ENCODE results near the gene DCLK1. TPM values are rescaled to one million over a fixed set of nuclear protein-coding genes. Genes with fewer than 3 reads are reported as not detected.

The DCLK1 gene
- total and polyA plus RNA-seq, 10 donors, result 2.0 to 22.1 (median 11.7) TPM

- 83 to 97% (median 95%) methylated on average over 4 of the region's 4 CpGs for WGBS, 5 donors
These were observed 295.2 kb downstream of the DCLK1 start for GRCh38 chr13:35835989-35836388.

DNA sequence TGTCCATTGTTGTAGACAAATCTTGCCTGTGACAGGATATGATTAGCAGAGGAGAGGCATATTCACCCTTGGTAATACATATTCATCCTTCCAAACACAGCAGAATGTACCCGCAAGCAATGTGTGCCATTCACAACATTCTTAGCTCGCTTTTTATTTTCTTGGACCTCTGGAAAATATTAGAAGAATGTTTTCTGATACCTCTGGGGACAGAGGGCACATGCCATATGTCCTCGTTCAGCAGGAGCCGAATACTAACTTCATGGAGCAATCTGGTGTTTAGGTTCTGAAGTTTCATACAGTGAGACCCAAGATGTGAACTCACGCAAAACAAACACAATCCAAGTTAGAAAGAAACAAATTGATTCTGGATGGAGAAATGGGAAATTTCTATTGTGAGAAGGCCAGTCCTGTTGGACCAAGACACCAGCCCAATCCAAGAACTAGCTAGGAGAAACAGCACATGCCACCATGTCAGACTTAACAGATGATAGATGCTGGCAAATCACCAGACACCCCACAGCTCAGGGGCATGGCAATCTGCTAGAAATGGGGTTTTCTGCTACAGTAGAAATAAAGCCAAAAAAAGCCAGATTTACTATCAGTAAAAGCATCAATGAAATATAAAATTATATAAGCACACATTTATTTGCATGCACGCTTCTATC is 297.4 kb downstream of the DCLK1 start:
- intact Hi-C loops (cut with DNase I; ENCODE audit: low total_unique reads), result no loop called here
- Histone ChIP-seq H3K36me3 (peaks cover 0 to 4% (median 0%) of the 10 kb centered on the region in 6 donors), H3K27me3 (replicated peaks in 1 of 7) (no peaks in the 10 kb centered on the region), H3K4me1 (no peaks in the 10 kb centered on the region), H3K27ac (no peak overlapping the region), H3K9me3 (no peaks in the 10 kb centered on the region), H3K4me3 (no peak overlapping the region)
- no peak for DNase-seq
- WGBS, 5 donors, result 84 to 94% (median 87%) methylated on average over 6 of the region's 6 CpGs
- TF ChIP-seq, protein P1, sequence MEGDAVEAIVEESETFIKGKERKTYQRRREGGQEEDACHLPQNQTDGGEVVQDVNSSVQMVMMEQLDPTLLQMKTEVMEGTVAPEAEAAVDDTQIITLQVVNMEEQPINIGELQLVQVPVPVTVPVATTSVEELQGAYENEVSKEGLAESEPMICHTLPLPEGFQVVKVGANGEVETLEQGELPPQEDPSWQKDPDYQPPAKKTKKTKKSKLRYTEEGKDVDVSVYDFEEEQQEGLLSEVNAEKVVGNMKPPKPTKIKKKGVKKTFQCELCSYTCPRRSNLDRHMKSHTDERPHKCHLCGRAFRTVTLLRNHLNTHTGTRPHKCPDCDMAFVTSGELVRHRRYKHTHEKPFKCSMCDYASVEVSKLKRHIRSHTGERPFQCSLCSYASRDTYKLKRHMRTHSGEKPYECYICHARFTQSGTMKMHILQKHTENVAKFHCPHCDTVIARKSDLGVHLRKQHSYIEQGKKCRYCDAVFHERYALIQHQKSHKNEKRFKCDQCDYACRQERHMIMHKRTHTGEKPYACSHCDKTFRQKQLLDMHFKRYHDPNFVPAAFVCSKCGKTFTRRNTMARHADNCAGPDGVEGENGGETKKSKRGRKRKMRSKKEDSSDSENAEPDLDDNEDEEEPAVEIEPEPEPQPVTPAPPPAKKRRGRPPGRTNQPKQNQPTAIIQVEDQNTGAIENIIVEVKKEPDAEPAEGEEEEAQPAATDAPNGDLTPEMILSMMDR (IDR thresholded peaks at IDR 0.05 in 8 of 11, conservative IDR thresholded peaks at IDR 0.05 in 3 of 11), result no peak
- TF ChIP-seq POLR2AphosphoS5 (IDR thresholded peaks at IDR 0.05) (no peak), POLR2A (IDR thresholded peaks at IDR 0.05) (no peak)

More at GRCh38 chr13:35835989-35836388, 295.2 kb downstream of the DCLK1 start:
- Histone ChIP-seq H3K36me3 (peaks cover 0 to 4% (median 0%) of the 10 kb centered on the region in 6 donors), H3K4me3 (no peak overlapping the region), H3K9me3 (no peaks in the 10 kb centered on the region), H3K27me3 (replicated peaks in 1 of 7) (no peaks in the 10 kb centered on the region), H3K27ac (no peak overlapping the region), H3K4me1 (no peaks in the 10 kb centered on the region)
- intact Hi-C loops (cut with DNase I; ENCODE audit: low total_unique reads), result no loop called here
- no peak for DNase-seq
- TF ChIP-seq, protein P1 (IDR thresholded peaks at IDR 0.05 in 8 of 11, conservative IDR thresholded peaks at IDR 0.05 in 3 of 11), result no peak
- no peak for TF ChIP-seq POLR2A (IDR thresholded peaks at IDR 0.05)
- TF ChIP-seq POLR2AphosphoS5 (IDR thresholded peaks at IDR 0.05), result no peak

- no peak overlapping the region for H3K27ac ChIP-seq
- intact Hi-C loops (cut with DNase I; ENCODE audit: low total_unique reads), result no loop called here
- TF ChIP-seq POLR2AphosphoS5 (IDR thresholded peaks at IDR 0.05) (no peak), POLR2A (IDR thresholded peaks at IDR 0.05) (no peak)
- TF ChIP-seq, protein P1 (IDR thresholded peaks at IDR 0.05 in 8 of 11, conservative IDR thresholded peaks at IDR 0.05 in 3 of 11), result no peak
- H3K4me3 ChIP-seq, result no peak overlapping the region
- peaks cover 0 to 4% (median 0%) of the 10 kb centered on the region in 6 donors for H3K36me3 ChIP-seq
- H3K4me1 ChIP-seq, result no peaks in the 10 kb centered on the region
- H3K27me3 ChIP-seq (replicated peaks in 1 of 7), result no peaks in the 10 kb centered on the region
- no peaks in the 10 kb centered on the region for H3K9me3 ChIP-seq
- no peak for DNase-seq
- 80 to 90% (median 86%) methylated on average over 9 of the region's 9 CpGs for WGBS, 5 donors
These were observed 298.2 kb downstream of the DCLK1 start for GRCh38 chr13:35833031-35833430.

DNA sequence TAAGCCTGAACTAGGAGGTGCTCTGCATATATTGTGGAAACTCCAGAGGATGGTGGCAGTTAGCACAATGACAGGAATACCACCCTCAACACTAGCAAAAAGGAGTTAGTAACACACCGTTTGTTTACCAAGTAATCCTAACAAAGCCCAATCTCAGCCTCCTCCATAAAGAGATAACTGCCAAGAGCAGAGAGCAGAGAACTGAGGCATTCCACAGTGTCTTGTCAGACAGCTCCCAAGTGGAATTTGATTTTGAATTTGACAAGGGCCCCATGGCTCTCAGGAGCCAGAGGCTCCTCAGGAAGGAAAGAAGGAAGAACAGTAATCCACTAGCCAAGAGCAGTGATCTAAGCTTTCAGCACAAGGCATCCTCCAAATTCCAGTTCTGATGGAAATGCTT is 298.6 kb downstream of the DCLK1 start:
- no peak overlapping the region for H3K4me3 ChIP-seq
- WGBS, 5 donors, result 67 to 81% (median 71%) methylated on average over 1 of the region's 1 CpG
- TF ChIP-seq, protein P1 (IDR thresholded peaks at IDR 0.05 in 8 of 11, conservative IDR thresholded peaks at IDR 0.05 in 3 of 11), result no peak
- no peak for TF ChIP-seq POLR2AphosphoS5 (IDR thresholded peaks at IDR 0.05)
- no peak for TF ChIP-seq POLR2A (IDR thresholded peaks at IDR 0.05)
- no peak overlapping the region for H3K27ac ChIP-seq
- no peaks in the 10 kb centered on the region for H3K27me3 ChIP-seq (replicated peaks in 1 of 7)
- no peaks in the 10 kb centered on the region for H3K9me3 ChIP-seq
- peaks cover 0 to 4% (median 0%) of the 10 kb centered on the region in 6 donors for H3K36me3 ChIP-seq
- H3K4me1 ChIP-seq, result no peaks in the 10 kb centered on the region
- no peak for DNase-seq
- intact Hi-C loops (cut with DNase I; ENCODE audit: low total_unique reads), result no loop called here

Measured in spleen (tissue), 11 donors.